ENCODE data around the gene DPM1.

DNA sequence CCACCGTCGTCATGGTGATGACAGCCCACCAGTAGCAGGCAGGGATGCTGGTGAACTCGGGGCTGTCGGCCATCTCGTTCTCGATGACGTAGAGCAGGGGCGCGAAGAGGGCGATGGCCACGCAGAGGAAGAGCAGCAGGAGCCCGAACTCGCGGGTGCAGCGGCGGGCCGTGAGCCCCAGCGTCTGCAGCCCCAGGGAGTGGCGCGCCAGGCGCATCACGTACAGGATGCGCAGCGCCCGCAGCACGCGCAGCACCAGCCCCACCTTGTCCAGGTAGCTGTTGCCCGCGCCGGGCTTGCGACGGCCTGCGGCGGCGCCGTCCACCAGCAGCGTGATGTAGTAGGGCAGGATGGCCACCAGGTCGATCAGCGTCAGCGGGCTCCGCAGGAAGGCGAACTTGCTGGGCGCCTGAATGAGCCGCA lies 46.0 kb upstream of the DPM1 start:
- TF ChIP-seq, protein P1, sequence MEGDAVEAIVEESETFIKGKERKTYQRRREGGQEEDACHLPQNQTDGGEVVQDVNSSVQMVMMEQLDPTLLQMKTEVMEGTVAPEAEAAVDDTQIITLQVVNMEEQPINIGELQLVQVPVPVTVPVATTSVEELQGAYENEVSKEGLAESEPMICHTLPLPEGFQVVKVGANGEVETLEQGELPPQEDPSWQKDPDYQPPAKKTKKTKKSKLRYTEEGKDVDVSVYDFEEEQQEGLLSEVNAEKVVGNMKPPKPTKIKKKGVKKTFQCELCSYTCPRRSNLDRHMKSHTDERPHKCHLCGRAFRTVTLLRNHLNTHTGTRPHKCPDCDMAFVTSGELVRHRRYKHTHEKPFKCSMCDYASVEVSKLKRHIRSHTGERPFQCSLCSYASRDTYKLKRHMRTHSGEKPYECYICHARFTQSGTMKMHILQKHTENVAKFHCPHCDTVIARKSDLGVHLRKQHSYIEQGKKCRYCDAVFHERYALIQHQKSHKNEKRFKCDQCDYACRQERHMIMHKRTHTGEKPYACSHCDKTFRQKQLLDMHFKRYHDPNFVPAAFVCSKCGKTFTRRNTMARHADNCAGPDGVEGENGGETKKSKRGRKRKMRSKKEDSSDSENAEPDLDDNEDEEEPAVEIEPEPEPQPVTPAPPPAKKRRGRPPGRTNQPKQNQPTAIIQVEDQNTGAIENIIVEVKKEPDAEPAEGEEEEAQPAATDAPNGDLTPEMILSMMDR (IDR thresholded peaks at IDR 0.05; ENCODE audit: low read length): no peak
- no peak for TF ChIP-seq EZH2 (IDR thresholded peaks at IDR 0.05; ENCODE audit: borderline replicate concordance, low read length)
